Adrenal gland (tissue), 12 donors: ENCODE results near the gene CCN6. TPM values are rescaled to one million over a fixed set of nuclear protein-coding genes. Genes with fewer than 3 reads are reported as not detected.
"Not testable (repeated sequence)": the region's sequence is repeated elsewhere in the genome, so short reads cannot be mapped to it uniquely, and the experiment has no call there.

Source experiments
- DNase-seq, 7 donors: peaks; one replicate each; pipeline ENCODE4 v3.0.0-alpha.2; 2019 to 2020
- H3K27ac ChIP-seq, 5 donors: fragments of 200-600 bp; sonication (generic) in 4 of 5; 1 replicate in 3 of 5; 2 replicates in 2 of 5; pipeline versions ENCODE4 v1.5.1 to v1.8.0; 2016 to 2020; ENCODE audit warnings: mild to moderate bottlenecking in 1 of 5
- H3K27me3 ChIP-seq: fragments of 200-600 bp; 2 replicates; pipeline ENCODE4 v1.8.0; 2021
- H3K36me3 ChIP-seq, 2 donors: fragments of 200-600 bp; replicated peaks in 1 of 2; 1 replicate in 1 of 2; 2 replicates in 1 of 2; pipeline versions ENCODE4 v1.5.1 to v1.8.0; 2018 to 2022
- H3K4me1 ChIP-seq, 2 donors: fragments of 200-600 bp; replicated peaks in 1 of 2; 1 replicate in 1 of 2; 2 replicates in 1 of 2; pipeline versions ENCODE4 v1.5.1 to v1.8.0; 2018 to 2021
- H3K4me3 ChIP-seq, 4 donors: fragments of 200-600 bp; sonication (generic) in 3 of 4; one replicate each; pipeline ENCODE4 v1.5.1; 2016 to 2018
- H3K9me3 ChIP-seq, 3 donors: fragments of 200-600 bp; sonication (generic) in 1 of 3; replicated peaks in 1 of 3; 1 replicate in 2 of 3; 2 replicates in 1 of 3; pipeline versions ENCODE4 v1.5.1 to v1.8.0; 2016 to 2021
- CTCF ChIP-seq, 6 experiments: fragments of 450-650 bp in 4 of 6; fragments of 200-600 bp in 2 of 6; sonication (generic) in 1 of 6; IDR thresholded peaks; 1 replicate in 5 of 6; 2 replicates in 1 of 6; pipeline versions ENCODE4 v1.5.1 to v1.8.0; 2016 to 2021; ENCODE audit warnings: antibody characterized with exemption in 6 of 6, mild to moderate bottlenecking in 2 of 6, moderate library complexity in 1 of 6
- POLR2A ChIP-seq, 2 donors: fragments of 450-650 bp; IDR thresholded peaks; one replicate each; pipeline ENCODE4 v1.6.1; 2017; ENCODE audit warnings: antibody characterized with exemption in 2 of 2, mild to moderate bottlenecking in 2 of 2, moderate library complexity in 1 of 2
- WGBS, 4 donors: extraction: QIAGEN DNeasy Blood & Tissue Kit in 2 of 4; methylation state at CpG; one replicate each; pipeline versions ENCODE4 v1.1.5 to v1.1.7; 2013 to 2017; 5-methylcytosine and 5-hydroxymethylcytosine counted together
- intact Hi-C, 2 donors: fragments of 100-400 bp; cut with DNase I; formaldehyde crosslinking; loops; one replicate each; pipeline versions ENCODE4 v1.14.1 to v1.15.0; 2022 to 2023
- polyA plus RNA-seq, 3 donors: library from polyadenylated mRNA; stranded (reverse); fragments of 200-250 nt in 2 of 3; fragments of 350-450 nt in 1 of 3; fragmentation: Illumina TruSeq in 1 of 3; extraction: RNeasy Lipid Tissue Mini Kit (QIAGEN cat#74804) in 1 of 3; gene quantifications; one replicate each; pipeline ENCODE4 v1.2.3, GENCODE V29; 2013 to 2014
- total RNA-seq, 9 donors: library from RNA; depleted of rRNA in 4 of 9; stranded (reverse); fragments of >200 nt in 4 of 9; fragments of 120-200 nt in 1 of 9; fragmentation: NEBNext Ultra II Directional in 1 of 9; extraction: Animal tissue kit (Norgen Biotek cat#: 25700) in 1 of 9; gene quantifications; one replicate each; pipeline versions ENCODE4 v1.1.0 to v1.2.4, GENCODE V29; 2013 to 2023
- donor health status: healthy with polysubstance abuse.
- donor health status: Bipolar disorder and iron deficiency.
- donor health status: DM: yes; HTN: yes; CAD: no.
- donor health status: DM: no; HTN: no; CAD: no.
- donor health status: DM: no; HTN: no; CAD: no.
- donor health status: DM: yes; HTN: yes; CAD: no.

CCN6 gene
- total and polyA plus RNA-seq, 12 donors: not detected

DNA sequence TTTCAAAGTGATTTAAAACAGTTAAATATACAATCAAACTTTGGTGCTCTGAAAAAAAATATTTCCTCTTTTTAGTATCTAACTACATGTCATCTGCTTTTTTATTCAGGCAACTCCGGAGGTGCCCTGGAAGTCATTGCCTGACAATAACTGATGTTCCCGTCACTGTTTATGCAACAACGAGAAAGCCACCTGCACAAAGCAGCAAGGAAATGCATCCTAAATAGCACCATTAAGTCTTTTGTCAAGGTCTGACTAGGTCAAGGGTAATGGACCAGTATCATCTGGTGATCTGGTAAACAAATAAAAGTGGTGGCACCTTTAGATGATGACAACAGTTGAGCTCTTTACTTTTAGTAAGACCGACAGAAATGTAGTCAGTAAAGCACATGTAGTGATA is 46.7 kb downstream of the CCN6 start:
- no peak for DNase-seq
- Histone ChIP-seq H3K9me3 (no peaks in the 10 kb centered on the region), H3K4me1 (no peaks in the 10 kb centered on the region), H3K27me3 (no peaks in the 10 kb centered on the region), H3K4me3 (no peak overlapping the region), H3K27ac (no peak overlapping the region), H3K36me3 (no peaks in the 10 kb centered on the region)
- TF ChIP-seq POLR2A (IDR thresholded peaks at IDR 0.05) (no peak), CTCF (IDR thresholded peaks at IDR 0.05) (no peak)
- intact Hi-C loops: no loop called here
- 80 to 84% (median 84%) methylated on average over 4 of the region's 4 CpGs for WGBS, 4 donors

- H3K36me3 ChIP-seq, H3K4me3 ChIP-seq, H3K4me1 ChIP-seq, H3K27me3 ChIP-seq, DNase-seq, H3K9me3 ChIP-seq, H3K27ac ChIP-seq, intact Hi-C loops: not testable (repeated sequence)
- WGBS, 4 donors: 83 to 100% (median 88%) methylated on average over 2 of the region's 2 CpGs
Measured at GRCh38 chr6:112106026-112106425, 52.1 kb downstream of the CCN6 start.

GRCh38 chr6:112106562-112106961 is 52.7 kb downstream of the CCN6 start:
- intact Hi-C loops: no loop called here
- H3K4me3 ChIP-seq: no peak overlapping the region
- H3K4me1 ChIP-seq: no peaks in the 10 kb centered on the region
- TF ChIP-seq CTCF (IDR thresholded peaks at IDR 0.05): no peak
- TF ChIP-seq POLR2A (IDR thresholded peaks at IDR 0.05): no peak
- no peak for DNase-seq
- H3K9me3 ChIP-seq: no peaks in the 10 kb centered on the region
- H3K27me3 ChIP-seq: no peaks in the 10 kb centered on the region
- WGBS, 4 donors: 68 to 72% (median 69%) methylated on average over 2 of the region's 2 CpGs
- H3K27ac ChIP-seq: no peak overlapping the region
- H3K36me3 ChIP-seq: no peaks in the 10 kb centered on the region

DNA sequence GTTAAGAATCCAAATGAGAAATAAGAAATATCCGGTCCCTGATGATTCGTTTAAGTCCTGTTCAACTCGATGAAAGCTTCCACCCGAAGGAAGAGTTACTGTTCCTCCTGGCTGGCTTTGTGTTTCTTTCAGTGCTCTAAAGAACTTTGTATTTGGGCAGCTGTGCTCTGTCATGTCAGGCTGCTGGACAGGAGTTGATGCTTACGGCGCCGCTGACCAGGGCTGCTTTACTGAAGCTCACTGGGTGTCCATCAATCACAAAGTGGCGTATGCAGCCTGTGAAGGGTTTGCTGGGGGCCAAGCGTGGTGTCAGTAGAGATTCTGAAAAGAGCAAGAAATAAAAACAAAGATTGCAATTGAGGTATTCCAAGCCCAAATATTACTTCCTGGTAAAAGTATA is 55.4 kb downstream of the CCN6 start:
- Histone ChIP-seq H3K9me3 (no peaks in the 10 kb centered on the region), H3K4me1 (no peaks in the 10 kb centered on the region), H3K27me3 (no peaks in the 10 kb centered on the region), H3K27ac (no peak overlapping the region), H3K4me3 (no peak overlapping the region), H3K36me3 (no peaks in the 10 kb centered on the region)
- 57 to 62% (median 58%) methylated on average over 9 of the region's 9 CpGs for WGBS, 4 donors
- no peak for TF ChIP-seq POLR2A (IDR thresholded peaks at IDR 0.05)
- no peak for TF ChIP-seq CTCF (IDR thresholded peaks at IDR 0.05)
- DNase-seq: no peak
- intact Hi-C loops: no loop called here

- TF ChIP-seq CTCF (IDR thresholded peaks at IDR 0.05) (no peak), POLR2A (IDR thresholded peaks at IDR 0.05) (no peak)
- no peaks in the 10 kb centered on the region for H3K27me3 ChIP-seq
Measured at GRCh38 chr6:112113431-112113830, 59.5 kb downstream of the CCN6 start.

More at GRCh38 chr6:112113431-112113830, 59.5 kb downstream of the CCN6 start:
- Histone ChIP-seq H3K4me3 (no peak overlapping the region), H3K36me3 (no peaks in the 10 kb centered on the region), H3K4me1 (no peaks in the 10 kb centered on the region), H3K27ac (no peak overlapping the region), H3K9me3 (no peaks in the 10 kb centered on the region)
- intact Hi-C loops: no loop called here
- 60 to 72% (median 63%) methylated on average over 3 of the region's 3 CpGs for WGBS, 4 donors
- no peak for DNase-seq
